GM21723 (cell line): ENCODE data around the gene SCYGR5.
"Not testable (repeated sequence)": the region's sequence is repeated elsewhere in the genome, so short reads cannot be mapped to it uniquely, and the experiment has no call there.

Experiments used
- ATAC-seq: cut with Tn5 transposase; IDR thresholded peaks from one replicate; pipeline ENCODE4 v1.9.1; 2021; ENCODE audit warnings: mild to moderate bottlenecking, moderate library complexity; ENCODE audit not compliant: unreplicated experiment

Gene SCYGR5, protein sequence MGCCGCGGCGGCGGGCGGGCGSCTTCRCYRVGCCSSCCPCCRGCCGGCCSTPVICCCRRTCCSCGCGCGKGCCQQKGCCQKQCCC

GRCh38 chr2:227666631-227667170 lies at the start of gene SCYGR5:
SCYGR5 (plus strand) TSS chr2:227666804; CDS start chr2:227666804, 0 bp downstream.
- not testable (repeated sequence) for ATAC-seq

DNA sequence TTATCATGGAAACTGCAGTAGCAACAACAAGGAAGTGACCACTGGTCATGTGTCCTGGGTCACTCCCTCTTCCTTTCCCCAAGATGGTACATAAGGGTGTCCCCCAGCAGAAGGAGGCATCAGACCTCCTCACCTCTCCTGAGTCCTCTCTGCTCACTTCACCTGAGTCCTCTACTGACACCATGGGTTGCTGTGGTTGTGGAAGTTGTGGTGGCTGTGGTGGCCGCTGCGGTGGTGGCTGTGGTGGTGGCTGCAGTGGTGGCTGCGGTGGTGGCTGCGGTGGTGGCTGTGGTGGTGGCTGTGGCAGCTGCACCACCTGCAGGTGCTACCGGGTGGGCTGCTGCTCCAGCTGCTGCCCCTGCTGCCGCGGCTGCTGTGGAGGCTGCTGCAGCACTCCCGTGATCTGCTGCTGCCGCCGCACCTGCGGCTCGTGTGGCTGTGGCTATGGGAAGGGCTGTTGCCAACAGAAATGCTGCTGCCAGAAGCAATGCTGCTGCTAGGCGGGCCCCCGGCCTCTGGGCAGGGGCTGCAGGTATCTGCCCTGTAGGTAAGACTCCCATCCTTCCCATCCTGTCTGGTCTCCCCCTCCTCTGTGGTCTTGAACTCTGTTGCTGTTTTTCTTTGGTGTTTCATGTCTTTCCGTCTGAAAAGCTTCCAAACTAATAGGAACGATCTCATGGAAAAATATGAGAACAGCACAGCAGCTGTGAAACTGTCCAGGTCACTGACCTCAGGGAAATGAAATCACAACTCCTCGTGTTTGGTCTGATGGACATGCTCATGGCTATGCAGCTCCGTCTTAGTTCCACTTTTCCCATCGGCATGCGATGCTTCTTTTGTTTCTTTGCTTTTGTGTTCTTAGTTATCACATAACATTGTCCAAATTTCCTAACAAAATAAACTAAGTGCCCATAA lies 49.0 kb upstream of the SCYGR5 start, which contains the start of gene SCYGR4:
Gene SCYGR4 (plus strand): TSS at position 183 of the 915 bp plus-strand sequence. CDS start 0 bp downstream, at position 183.
- no peak for ATAC-seq

GRCh38 chr2:227623226-227623625 lies 43.4 kb upstream of the SCYGR5 start:
- ATAC-seq = no peak

GRCh38 chr2:227625420-227625819 lies 41.2 kb upstream of the SCYGR5 start:
- ATAC-seq = no peak

DNA sequence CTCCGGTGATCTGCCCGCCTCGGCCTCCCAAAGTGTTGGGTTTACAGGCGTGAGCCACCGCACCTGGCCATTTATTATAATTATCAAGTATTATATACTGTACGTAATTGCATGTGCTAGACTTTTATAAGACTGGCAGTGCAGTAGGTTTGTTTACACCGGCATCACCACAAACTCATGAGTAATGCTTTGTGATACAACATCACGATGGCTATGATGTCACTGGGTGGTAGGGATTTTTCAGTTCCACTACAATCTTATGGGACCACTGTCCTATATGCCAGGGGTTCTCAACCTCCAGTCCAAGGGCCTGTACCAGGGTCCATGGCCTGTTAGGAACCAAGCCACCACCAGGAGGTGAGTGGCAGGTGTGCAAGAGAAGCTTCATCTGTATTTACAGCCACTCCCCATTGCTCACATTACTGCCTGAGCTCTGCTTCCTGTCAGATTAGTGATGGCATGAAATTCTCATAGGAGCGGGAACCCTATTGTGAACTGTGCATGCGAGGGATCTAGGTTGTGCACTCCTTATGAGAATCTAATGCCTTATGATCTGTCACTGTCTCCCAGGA lies 39.9 kb upstream of the SCYGR5 start:
- ATAC-seq = no peak

GRCh38 chr2:227627769-227628168 lies 38.8 kb upstream of the SCYGR5 start:
- ATAC-seq = peak; percentile 97

DNA sequence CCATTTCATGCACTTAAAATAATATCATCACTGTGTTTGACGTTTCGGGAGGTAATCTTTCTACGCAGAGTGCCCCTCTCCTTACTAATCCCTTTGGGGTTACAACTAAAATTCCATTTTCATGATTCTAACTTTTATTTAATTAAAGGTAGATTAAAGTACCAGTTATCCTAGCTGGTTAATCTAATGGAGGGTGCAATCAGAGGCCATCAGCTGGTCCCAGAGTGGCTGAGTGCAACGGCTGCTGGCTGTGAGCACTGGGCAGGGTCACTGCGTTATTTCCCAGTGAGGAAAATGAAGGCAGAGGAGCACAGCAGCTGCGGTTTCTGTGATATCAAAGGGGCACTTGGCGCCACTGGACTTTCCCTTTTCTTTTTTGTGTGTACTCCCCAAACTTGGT lies 37.2 kb upstream of the SCYGR5 start:
- ATAC-seq = no peak

GRCh38 chr2:227630322-227630721 lies 36.3 kb upstream of the SCYGR5 start:
- ATAC-seq = no peak

DNA sequence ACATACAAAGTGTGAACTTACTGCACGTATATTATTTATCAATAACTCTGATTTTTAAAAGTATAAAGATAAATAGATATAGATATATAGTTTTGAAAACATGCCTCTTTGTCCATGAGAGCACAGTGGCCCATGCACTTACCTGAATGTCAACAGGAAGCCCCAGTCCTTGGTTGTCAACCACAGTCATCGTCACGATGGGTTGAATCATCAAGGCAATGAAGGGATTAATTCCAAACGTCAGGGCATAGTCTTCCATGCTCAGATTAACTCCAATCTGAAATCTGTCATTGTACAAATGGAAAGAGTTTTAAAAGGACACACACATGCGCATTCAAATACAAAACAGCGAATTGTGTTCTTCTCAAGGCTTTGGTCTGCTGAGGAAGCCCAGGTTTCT lies 33.8 kb upstream of the SCYGR5 start:
- ATAC-seq = no peak

GRCh38 chr2:227634201-227634600 lies 32.4 kb upstream of the SCYGR5 start:
- ATAC-seq = no peak

DNA sequence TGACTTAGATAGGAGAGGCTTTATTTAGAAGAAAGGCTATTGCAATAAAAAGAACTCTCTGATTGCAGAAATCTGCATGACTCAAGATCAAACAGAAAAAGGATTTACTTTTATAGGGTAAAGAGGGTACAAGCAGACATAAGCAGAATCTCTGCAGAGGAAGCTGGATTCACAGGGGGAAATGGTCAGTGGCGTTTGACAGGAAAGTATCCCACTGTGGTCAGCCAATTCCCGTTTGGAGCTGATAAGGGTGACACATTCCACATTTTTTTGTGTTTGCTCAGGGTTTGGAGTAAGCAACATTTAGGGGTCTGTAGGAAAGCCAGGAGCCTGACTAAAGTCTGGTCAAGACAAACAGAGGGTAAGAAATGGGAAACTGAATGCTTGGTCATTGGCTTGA lies 23.9 kb upstream of the SCYGR5 start:
- no peak for ATAC-seq

DNA sequence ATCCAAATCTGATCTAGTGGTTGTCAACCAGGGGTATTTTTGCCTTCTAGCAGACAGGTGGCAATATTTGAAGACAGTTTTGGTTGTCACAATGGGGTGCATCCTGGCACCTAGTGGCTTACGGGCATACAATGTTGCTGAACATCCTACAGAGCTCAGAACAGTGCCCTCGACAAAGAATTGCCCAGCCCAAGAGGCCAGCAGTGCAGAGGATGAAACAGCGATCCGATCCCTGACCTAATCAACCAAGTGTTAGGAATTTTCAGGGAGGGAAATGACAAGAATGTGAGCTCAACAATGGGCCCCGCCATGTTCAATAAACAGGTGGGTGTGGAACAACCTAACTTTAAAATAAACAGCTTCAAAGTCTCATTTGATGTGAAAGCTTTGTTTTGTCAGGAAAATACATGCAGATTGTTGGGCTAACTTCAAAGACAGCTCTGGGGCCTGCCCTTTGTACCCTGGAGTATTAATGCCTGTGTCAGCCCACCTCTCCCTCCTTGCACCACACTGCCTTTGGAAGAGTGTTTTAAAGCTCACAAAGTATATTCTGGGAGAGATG lies 22.5 kb upstream of the SCYGR5 start:
- no peak for ATAC-seq

DNA sequence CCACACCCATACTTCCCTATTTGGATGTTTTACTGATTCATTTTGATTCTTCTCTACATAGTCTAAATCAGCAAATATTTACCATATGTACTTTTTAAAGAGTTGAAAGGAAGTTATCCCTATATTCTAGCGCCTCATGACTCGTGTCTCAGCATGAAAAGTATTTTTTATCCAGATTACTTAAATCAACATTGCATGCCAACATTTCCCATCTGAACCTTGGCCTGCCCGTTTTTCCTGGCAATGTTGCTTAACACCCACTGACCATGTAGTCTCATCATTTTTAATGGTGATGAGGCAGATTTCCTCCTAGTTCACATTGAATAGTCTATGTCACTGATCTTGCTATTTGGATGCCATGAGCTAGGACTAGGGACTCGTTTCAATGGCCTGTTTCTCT lies 13.2 kb upstream of the SCYGR5 start:
- ATAC-seq = no peak

- no peak for ATAC-seq
Measured at GRCh38 chr2:227654426-227654825, 12.2 kb upstream of the SCYGR5 start.

- ATAC-seq = no peak
Measured at GRCh38 chr2:227655454-227655853, 11.2 kb upstream of the SCYGR5 start.

GRCh38 chr2:227657199-227657845 lies 9.3 kb upstream of the SCYGR5 start:
- no peak for ATAC-seq

- no peak for ATAC-seq
Measured at GRCh38 chr2:227661025-227661649, 5.5 kb upstream of the SCYGR5 start.

DNA sequence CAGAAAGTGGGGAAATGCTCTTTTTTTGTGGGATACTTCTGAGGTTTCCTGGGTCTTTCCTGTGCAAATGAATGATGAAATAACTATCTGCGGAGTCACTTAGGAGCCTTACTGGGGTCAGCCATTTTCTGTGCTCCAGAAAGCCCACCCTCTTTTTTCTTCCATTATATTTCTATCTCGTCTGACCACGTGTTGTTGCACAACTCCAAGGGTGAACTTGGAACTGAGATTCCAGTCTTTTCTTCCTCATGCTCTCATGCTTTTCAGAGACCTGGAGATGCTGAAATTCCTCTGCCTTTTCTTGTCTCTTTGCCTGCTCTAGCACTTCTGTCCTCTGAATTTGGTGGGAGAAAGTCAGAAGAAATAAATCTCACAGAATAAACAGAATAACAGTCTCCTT lies 4.8 kb upstream of the SCYGR5 start:
- no peak for ATAC-seq

DNA sequence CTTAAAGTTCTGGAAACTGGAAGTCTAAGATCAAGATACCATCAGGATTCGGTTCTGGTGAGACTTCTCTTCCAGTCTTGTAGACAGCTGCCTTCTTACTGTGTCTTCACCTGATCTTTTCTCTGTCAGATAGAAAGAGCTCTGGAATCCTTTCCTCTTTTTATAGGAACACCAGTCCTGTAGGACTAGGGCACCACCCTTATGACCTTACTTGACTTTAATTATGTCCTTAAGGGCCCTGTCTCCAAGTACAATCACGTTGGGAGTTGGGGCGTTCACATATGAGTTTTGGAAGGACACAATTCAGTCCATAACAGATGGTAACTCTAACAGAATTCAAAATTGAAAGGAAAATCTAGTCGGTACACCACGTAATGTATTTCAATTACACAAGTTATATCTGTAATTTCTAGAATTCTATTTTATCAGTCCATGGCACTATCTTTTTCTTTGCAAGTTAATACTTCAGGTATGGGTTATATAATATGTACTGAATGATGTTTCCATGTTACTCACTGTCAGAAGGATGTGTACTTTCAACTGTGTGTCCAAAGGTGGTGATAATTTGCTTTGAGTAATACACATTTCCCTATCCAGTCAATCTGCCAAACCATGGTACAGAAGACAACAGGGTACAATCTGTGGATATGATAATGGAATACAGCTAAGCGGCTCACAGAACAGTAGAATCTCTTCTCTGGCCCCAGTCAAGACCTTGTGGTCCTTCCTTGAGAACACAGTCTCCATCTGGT lies 1.2 kb upstream of the SCYGR5 start:
- ATAC-seq = no peak
